GM18867 (cell line): Measurements from ENCODE around the gene SPRING1.
"Not testable (repeated sequence)": the region's sequence is repeated elsewhere in the genome, so short reads cannot be mapped to it uniquely, and the experiment has no call there.

Experiments used
- ATAC-seq: cut with Tn5 transposase; IDR thresholded peaks from one replicate; pipeline ENCODE4 v1.9.1; 2021; ENCODE audit warnings: mild to moderate bottlenecking, moderate library complexity; ENCODE audit not compliant: unreplicated experiment

SPRING1 gene, protein sequence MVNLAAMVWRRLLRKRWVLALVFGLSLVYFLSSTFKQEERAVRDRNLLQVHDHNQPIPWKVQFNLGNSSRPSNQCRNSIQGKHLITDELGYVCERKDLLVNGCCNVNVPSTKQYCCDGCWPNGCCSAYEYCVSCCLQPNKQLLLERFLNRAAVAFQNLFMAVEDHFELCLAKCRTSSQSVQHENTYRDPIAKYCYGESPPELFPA

DNA sequence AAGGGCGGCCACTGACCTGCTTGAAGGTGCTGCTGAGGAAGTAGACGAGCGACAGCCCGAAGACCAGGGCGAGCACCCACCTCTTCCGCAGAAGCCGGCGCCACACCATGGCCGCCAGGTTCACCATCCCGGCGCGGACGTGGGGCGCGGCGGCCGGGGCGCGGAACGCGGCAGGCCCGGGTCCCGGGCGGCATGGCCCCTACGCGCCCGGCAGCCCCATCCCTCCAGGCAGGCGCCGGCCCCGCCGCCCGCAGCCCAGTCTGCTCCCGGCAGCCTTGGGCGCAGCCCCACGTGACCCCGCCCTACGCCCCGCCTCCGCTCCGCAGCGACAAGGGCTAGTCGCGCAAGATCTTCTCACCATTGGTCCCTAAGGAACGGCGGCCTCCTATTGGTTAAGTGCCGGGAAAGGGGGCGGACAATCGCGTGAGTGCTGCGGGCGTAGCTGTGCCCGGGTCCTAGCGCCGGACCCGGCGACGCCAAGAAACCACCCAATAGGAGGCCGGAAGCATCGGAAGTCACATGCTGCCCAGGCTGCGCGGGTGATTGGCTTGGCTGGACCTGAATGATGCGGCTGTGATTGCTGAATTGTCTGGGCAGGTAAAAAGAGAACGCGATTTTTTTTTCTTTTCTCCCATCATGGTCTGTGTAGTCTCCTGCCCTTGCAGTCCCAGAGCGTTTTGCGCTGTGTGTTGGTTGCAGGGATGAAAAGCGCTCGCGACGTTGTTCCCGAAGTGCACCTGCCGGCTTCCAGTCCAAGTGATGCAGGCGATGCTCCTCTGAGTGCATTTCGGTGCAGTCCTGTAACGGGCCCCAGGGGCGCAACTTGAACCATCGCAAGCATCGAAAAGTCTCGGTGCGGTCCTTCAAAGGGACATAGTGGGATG lies at the start of gene SPRING1, which contains the start of gene RNFT2:
TSS of gene SPRING1 (minus strand) at position 296 of the 884 bp plus-strand sequence. CDS start at position 127, 169 bp downstream.
TSS of gene RNFT2 (plus strand) at position 542 of the 884 bp plus-strand sequence. CDS start 2,183 bp downstream, outside the sequence.
- peak; percentile 96 for ATAC-seq

DNA sequence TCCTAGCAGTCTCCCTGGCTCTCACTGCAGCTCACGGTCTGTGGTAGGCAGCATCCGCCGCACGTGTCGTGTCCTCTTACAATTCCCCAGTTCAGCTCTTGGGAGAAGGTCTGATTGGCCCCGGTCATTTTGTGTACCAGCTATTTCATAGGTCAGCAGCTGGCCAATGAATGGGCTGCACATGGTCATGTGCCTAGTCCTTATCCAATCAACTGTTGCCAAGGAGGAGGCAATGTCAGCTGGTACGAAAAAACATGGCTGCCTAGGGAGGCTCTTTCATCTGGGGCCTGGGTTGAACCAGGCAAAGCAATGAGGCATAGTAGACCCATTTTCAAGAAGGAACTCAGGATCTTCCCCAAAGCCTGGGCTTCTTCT lies 46.4 kb upstream of the SPRING1 start:
- ATAC-seq, result no peak

DNA sequence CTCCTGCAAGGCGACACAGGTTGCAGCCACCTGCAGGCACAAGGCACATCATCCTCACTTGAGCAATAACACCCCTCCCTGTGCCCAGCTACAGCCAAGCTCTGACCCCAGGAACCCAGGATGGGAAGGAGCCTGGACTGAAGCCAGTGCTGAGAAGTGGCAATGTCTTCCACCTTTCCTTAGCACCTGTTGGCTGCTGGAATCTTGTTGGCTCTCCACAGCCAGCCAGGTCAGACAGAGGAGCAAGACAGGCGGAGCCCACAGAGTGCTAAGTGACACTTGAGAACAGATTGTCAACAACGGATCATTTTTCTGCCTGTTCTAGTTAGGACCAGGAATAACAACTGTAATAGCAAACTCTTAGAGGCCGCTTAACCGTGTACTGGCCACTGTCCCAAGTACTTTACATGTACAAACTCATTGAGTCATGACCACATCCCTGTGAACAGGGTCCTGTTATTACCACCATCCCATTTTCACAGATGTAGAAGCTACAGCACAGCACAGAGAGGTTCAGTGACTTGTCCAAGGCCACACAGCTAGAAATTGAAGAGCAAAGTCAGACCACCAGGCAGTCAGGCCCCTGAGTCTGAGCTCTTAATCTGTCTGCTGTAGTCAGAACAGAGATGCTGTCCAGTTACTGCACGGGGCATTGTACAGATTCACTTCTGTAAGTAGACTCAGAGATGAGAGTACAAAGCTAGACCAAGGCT lies 45.8 kb upstream of the SPRING1 start:
- ATAC-seq, result no peak

DNA sequence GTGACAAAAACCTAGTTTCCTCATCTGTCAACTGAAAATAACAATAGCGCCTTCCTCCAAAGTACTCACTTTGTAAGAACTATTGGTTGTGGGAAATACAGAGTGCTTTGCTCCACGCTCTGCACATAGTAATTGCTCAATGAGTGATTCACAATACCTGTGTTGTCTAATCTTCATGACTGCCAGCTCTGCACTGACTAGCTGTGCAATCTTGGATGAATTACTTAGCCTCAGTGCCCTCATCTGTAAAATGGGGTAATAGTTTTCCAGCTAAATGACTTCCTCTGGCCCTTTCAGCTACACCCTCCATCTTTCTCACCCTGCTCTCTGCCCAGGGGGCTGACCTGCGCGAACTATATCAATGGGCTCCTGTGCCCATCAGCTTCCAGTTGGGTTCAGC lies 43.1 kb upstream of the SPRING1 start:
- ATAC-seq, result no peak

DNA sequence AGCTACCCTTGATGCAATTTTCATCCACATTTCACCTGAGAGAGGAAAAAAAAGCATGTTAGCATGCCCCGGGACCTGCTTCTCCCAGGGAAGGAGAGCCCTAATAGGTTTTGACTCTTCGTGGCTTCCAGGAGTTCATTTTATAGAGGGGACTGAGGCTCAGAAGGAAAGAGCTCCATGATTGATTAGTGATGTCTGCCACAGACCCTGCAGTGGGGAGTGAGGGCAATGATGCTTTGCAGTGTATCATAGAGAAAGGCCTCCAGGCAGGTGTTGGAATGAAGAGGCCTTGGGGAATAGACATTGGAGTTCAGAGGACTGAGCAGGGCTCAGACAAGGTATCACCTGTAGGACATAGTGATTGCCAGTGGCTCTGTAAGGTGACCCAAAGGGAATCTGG lies 41.7 kb upstream of the SPRING1 start:
- ATAC-seq, result no peak

DNA sequence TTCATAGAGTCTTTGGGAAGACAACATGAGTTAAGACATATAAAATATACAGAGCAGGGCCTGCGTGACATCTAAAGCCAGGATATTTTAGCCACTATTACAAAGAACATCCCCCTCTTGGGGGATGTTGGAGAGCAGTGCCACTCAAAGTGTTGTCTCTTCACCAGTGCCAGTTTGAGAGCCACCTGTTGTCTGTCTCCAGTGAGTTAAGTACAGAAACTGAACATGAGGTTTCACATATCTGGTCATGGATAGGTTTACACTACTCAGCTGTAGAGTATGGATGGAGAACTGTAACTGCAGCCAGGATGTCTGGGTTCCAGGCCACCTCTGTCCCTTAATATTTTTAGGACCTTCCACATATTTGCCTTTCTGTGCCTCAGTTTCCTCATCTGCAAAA lies 39.4 kb upstream of the SPRING1 start:
- ATAC-seq, result no peak

DNA sequence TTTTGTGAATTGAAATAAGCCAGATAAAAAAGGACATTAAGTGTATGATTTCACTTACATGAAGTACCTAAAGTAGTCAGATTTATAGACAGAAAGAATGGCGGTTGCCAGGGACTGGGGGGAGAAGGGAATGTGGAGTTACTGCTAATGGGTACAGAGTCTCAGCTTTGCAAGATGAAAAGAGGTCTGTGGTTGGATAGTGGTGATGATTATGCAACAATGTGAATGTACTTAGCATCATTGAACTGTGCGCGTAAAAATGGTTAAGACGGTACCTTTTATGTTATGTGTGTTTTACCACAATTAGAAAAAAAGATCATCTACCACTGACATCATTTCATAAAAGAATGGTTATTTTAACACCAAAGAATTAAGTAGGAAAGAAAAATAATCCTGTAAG lies 36.2 kb upstream of the SPRING1 start:
- no peak for ATAC-seq

DNA sequence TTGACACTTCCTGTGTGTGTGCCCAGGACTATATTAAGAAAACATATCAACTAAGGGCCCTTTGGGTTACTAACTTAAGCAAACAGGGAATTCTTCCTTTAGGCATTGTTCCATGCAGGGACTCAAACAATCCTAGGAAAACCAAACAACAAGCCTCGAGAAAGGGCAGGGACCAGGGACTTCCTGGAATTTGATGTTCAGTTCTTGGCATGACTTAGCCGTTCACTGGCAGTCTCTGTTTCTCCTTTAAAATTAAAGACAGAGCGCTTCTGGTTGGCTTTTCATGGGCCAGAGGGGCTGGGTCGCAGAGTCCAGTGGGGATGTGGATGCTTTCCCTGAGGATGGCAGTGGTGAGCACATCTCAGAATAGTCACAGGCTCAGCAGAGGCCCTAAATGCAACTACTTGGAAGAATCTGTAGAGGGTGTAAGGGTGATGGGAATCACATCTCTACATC lies 35.4 kb upstream of the SPRING1 start:
- ATAC-seq, result no peak

DNA sequence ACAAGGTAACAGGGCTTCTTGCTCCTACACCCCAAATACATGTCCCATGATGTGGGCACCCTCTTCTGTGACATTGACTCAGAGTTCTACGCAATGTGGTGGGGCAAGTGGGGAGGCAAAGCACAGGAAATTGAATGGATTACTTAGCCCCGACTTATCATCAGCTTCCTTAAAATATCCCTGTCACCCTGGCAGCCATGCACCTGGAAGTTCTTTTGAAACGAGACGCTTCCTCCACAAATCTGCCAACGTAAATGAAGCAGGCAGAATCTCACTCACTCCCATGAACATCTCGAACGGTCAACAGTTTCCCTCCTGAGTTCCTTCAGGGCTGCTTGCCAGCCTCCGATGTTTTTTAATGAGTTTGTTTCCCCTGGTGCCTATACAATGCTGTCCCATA lies 33.8 kb upstream of the SPRING1 start:
- no peak for ATAC-seq

DNA sequence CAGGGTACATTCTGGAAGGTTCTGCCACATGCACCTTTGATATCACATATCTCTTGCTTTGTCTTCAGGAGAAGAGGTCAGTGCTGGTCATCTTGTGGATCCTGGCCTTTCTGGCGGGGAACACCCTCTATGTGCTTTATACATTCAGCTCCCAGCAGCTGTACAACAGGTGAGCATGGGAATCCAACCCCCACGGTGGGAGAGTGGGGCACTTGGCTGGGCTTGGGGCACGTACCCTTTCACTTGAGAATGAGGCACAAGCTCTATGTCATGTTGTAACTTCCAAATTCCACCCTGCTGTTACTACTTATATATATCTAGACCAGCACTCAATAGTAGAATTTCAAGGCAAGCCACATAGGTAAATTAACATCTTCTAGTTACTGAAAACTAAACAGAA lies 28.9 kb upstream of the SPRING1 start:
- no peak for ATAC-seq

DNA sequence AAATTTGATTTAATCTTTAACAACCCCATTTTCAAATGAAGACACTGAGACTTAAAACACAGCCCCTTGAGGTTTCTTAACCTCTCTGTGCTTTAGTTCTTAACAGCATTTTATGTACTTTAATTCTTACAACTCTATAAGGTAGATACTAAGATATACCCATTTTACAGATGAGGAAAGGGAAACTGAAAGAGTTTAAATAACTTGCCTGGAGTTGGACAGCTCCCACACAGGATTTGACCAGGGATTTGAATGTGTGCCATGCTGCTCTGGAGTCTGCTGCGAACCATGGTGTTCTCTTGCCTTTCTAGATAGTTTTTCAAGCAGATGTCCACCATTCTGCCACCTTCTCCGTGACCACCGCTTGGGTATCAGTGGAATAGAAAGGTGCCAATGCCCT lies 28.4 kb upstream of the SPRING1 start:
- ATAC-seq, result no peak

DNA sequence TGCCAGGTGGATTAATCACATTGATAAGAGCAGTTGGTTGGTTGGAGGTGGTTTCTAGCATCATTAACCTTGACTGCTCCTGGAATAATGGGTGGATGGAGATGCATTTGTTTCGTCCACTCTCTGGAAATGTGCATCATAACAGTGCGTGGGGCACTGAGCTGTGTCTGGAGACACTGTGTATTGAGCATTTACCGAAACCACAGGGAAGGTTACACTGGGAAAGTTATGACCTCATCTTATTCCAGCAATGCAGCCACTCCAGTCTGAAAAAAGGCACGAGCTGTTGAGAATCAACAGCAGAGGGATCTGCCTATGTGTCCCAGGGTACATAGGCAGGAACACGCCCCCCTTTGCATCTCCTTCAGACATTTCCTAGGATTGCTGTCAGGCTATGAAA lies 27.4 kb upstream of the SPRING1 start:
- ATAC-seq, result no peak

DNA sequence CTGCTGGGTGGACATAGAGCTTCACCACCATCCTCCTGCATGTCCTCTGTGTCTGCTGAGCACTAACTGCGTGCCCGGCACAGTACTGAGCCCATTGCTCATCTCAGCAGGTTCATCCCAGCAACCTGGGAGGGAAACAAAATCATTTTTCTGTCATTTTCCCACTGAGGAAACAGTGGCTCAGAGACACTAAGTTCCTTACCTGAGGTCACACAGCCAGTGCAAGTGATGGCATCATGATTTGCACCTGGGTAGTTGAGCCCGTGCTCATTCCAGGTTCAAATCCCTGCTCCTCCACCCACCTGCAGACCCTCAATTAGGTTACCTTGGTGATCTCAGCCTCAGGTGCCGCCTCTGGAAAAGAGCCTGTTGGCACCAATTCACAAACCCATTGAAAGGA lies 23.6 kb upstream of the SPRING1 start:
- ATAC-seq, result no peak

DNA sequence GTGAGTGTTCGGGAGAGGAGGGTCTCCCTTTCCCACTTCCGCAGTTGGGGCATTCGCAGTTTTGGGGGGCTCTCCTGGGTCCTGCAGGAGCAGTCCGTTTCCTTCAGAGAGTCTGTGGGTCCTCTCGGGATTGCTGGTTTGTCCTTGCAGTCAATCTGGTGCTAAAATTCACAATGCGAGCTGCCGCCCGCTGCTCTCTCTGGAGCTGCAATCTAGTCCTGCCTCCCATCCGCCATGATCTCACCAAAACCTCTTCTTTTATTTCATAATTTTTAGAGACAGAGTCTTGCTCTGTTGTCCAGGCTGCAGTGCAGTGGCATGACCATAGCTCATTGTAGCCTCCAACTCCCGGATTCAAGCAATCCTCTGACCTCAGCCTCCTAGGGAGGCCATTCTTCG lies 22.8 kb upstream of the SPRING1 start:
- ATAC-seq, result no peak

DNA sequence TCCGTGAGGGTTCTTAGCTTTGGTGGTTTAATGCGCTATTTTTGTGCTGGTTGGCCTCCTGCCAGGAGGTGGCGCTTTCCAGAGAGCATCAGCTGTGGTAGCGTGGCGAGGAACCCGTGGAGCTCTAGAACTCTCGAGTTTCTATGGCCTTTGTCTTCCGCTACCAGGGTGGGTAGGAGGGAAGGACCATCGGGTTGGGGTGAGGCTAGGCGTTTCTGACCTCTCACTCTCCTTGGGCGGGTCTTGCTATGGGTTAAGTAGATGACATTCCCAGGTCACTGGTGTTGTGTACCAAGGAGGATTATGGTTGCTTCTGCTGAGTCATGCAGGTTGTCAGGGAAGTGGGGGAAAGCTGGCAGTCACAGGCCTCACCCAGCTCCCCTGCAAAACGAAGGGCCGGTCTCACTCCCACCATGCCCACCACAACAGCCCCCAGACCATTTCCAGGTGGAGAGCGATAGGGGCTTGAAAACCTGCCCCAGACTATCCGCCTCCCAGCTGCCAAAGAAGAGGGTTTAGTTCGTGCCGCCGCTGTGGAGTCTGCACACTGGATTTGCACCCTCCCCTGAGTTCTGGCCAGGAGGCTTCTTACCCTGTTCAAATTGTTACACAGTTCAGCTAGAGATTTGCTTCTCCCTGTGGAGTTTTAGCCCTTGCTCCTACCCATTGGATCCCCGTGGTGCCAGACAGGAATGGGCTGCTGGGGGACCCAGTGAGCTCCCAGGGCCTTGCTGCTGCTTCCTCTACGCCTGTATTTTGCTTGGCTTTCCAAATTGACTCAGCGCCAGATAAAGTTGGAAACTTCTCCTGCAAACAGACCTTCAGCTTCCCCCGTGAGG lies 22.1 kb upstream of the SPRING1 start:
- no peak for ATAC-seq

DNA sequence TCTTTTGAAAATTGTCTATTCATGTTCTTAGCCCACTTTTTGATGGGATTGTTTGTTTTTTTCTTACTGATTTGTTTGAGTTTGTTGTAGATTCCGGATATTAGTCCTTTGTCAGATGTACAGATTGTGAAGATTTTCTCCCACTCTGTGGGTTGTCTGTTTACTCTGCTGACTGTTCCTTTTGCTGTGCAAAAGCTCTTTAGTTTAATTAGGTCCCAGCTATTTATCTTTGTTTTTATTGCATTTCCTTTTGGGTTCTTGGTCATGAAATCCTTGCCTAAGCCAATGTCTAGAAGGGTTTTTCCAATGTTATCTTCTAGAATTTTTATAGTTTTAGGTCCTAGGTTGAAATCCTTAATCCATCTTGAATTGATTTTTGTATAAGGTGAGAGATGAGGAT lies 16.9 kb upstream of the SPRING1 start:
- ATAC-seq, result not testable (repeated sequence)

DNA sequence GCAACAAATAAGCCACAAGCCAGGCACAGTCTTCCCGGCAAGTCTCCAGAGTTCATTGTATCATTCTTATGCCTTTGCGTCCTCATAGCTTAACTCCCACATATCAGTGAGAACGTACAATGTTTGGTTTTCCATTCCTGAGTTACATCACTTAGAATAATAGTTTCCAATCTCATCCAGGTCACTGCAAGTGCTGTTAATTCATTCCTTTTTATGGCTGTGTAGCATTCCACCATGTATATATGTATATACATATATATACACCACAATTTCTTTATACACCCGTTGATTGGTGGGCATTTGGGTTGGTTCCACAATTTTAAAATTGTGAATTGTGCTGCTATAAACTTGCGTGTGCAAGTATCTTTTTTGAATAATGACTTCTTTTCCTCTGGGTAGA lies 16.2 kb upstream of the SPRING1 start:
- ATAC-seq, result not testable (repeated sequence)

DNA sequence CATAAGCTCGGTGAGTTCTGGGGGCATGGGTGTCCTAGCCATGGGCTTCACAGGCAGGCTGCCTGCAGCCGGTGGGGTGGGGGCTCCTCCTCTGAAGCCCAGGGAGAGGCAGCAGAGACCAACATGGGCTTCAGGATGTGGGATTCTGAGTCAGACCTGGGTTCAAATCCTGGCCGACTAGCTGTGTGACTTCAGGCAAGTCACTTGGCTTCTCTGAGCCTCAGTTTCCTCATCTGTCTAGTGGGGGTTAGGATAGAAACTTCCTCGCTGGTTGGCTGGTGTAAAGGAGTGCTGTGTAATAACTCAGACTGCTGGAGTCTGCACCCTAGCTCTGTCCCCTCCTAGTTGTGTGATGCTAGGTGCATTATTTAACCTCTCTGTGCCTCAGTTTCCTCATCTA lies 12.4 kb upstream of the SPRING1 start:
- no peak for ATAC-seq

DNA sequence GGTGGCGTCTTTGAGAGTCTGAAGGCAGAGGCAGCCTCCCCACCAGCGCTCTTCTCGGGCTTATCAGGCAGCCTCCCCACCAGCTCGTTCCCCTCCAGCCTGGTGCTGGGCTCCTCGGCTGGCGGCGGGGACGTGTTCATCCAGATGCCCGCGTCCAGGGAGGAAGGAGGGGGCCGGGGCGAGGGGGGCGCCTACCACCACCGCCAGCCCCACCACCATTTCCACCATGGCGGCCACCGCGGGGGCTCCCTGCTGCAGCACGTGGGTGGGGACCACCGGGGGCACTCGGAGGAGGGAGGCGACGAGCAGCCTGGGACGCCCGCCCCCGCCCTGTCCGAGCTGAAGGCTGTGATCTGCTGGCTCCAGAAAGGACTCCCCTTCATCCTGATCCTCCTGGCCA lies 12.0 kb upstream of the SPRING1 start:
- ATAC-seq, result no peak

DNA sequence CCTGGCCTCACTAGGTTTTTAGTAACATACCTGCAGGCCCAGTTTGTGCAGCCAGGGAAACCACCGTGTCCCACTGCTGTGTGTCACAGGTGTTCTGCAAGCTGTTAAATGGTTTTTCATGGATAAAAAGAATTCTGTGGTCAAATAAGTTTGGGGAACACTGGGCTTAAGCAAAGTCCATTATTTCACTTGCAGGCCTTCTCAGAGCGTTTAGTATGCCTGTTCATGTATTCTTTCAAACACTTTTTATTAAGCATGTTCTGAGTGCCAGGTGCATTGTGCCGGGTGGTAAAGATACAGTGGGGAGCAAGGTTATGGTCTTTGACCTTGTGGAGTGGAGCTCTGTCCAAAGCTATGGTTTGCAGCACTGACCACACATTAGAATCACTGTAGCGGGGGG lies 7.7 kb upstream of the SPRING1 start:
- no peak for ATAC-seq

DNA sequence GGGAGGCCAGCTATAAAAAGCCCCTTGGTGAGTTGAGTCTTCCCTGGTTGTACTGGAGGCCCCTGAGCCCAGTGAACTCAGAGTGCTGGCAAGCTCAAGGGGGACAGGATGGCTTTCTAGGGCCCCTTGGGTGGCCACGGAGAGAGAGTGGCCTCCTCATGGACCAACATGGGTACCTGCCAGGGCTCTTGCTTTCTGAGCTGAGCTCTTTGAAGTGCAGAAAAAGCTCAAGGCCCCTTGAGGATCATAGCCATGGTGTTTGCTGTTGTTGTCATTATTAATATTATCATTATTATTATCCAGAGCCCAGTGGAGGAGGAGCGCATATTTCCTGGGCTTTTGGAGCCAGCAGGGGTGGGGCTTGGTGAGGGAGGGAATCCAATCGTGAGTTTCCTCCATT lies 6.9 kb upstream of the SPRING1 start:
- ATAC-seq, result no peak
